Psoas muscle (tissue), 8 donors: Measurements from ENCODE around the gene SMARCAD1. TPM values are rescaled to one million over a fixed set of nuclear protein-coding genes. Genes with fewer than 3 reads are reported as not detected.
"Not testable (repeated sequence)": the region's sequence is repeated elsewhere in the genome, so short reads cannot be mapped to it uniquely, and the experiment has no call there.

Source experiments
- ATAC-seq, 4 donors: fragments of 200-7000 bp; cut with Tn5 transposase; one replicate each; pipeline ENCODE4 v1.9.1; 2020; ENCODE audit warnings: moderate library complexity in 3 of 4, mild to moderate bottlenecking in 2 of 4
- DNase-seq, 2 donors: peaks; one replicate each; pipeline ENCODE4 v3.0.0-alpha.2; 2020
- H3K27ac ChIP-seq: fragments of 200-600 bp; one replicate; pipeline ENCODE4 v1.8.0; 2022
- H3K27me3 ChIP-seq, 3 donors: fragments of 200-600 bp in 1 of 3; one replicate each; pipeline versions ENCODE4 v1.6.1 to v1.8.0; 2013 to 2022; ENCODE audit warnings: low read length in 2 of 3, mild to moderate bottlenecking in 2 of 3, moderate library complexity in 1 of 3; ENCODE audit not compliant: insufficient read depth in 3 of 3
- H3K36me3 ChIP-seq, 2 donors: fragments of 200-600 bp in 1 of 2; one replicate each; pipeline versions ENCODE4 v1.6.1 to v1.8.0; 2013 to 2022; ENCODE audit warnings: low read depth in 1 of 2, mild to moderate bottlenecking in 1 of 2, moderate library complexity in 1 of 2; ENCODE audit not compliant: insufficient read depth in 1 of 2
- H3K4me1 ChIP-seq: fragments of 200-600 bp; one replicate; pipeline ENCODE4 v1.8.0; 2022
- H3K4me3 ChIP-seq: fragments of 200-600 bp; one replicate; pipeline ENCODE4 v1.8.0; 2022; ENCODE audit warnings: mild to moderate bottlenecking
- H3K9me3 ChIP-seq: fragments of 200-600 bp; one replicate; pipeline ENCODE4 v1.8.0; 2022
- CTCF ChIP-seq: fragments of 200-600 bp; IDR thresholded peaks from one replicate; pipeline ENCODE4 v1.8.0; 2022; ENCODE audit warnings: antibody characterized with exemption
- WGBS, 3 donors: extraction: QIAGEN DNeasy Blood & Tissue Kit; methylation state at CpG; one replicate each; pipeline versions ENCODE4 v1.1.6 to v1.1.7; 2013; 5-methylcytosine and 5-hydroxymethylcytosine counted together
- intact Hi-C, 2 donors: fragments of 100-400 bp; cut with DNase I; formaldehyde crosslinking; loops; one replicate each; pipeline versions ENCODE4 v1.11.0 to v1.14.2; 2022
- polyA plus RNA-seq, 3 donors: library from polyadenylated mRNA; stranded (reverse); fragments of 200-250 nt; gene quantifications; one replicate each; pipeline ENCODE4 v1.2.3, GENCODE V29; 2013
- total RNA-seq, 4 donors: library from RNA; stranded (reverse); fragmentation: NEBNext Ultra II Directional in 2 of 4; extraction: Animal tissue kit (Norgen Biotek cat#: 25700) in 2 of 4; gene quantifications; one replicate each; pipeline versions ENCODE4 v1.2.1 to v1.2.4, GENCODE V29; 2021 to 2023
- donor health status: healthy with polysubstance abuse.
- donor health status: DM: no; HTN: no; CAD: no; lungs with moderate emphysema.
- donor health status: Bipolar disorder and iron deficiency.
- donor health status: healthy.
- donor health status: DM: yes; HTN: yes; CAD: no.
- donor health status: DM: no; HTN: no; CAD: no.
- donor health status: DM: no; HTN: no; CAD: no.
- donor health status: DM: yes; HTN: yes; CAD: no.

Gene SMARCAD1
- total and polyA plus RNA-seq, 7 donors = 5.0 to 10.5 (median 8.1) TPM

GRCh38 chr4:94284889-94285288 lies 77.2 kb downstream of the SMARCAD1 start:
- Histone ChIP-seq H3K27ac (no peak overlapping the region), H3K4me3 (no peak overlapping the region), H3K36me3 (peaks cover 0 to 83% of the 10 kb centered on the region in 2 donors), H3K9me3 (no peaks in the 10 kb centered on the region), H3K27me3 (no peaks in the 10 kb centered on the region), H3K4me1 (no peaks in the 10 kb centered on the region)
- DNase-seq (no peak), ATAC-seq (no peak)
- TF ChIP-seq CTCF = no peak
- WGBS, 3 donors = 81 to 93% (median 84%) methylated on average over 1 of the region's 1 CpG
- intact Hi-C loops = no loop called here

- Histone ChIP-seq H3K4me1 (no peaks in the 10 kb centered on the region), H3K27ac (no peak overlapping the region), H3K9me3 (no peaks in the 10 kb centered on the region), H3K27me3 (no peaks in the 10 kb centered on the region), H3K36me3 (peaks cover 0 to 80% of the 10 kb centered on the region in 2 donors), H3K4me3 (no peak overlapping the region)
- intact Hi-C loops = no loop called here
- ATAC-seq (no peak), DNase-seq (no peak)
- TF ChIP-seq CTCF = no peak
- 87 to 97% (median 95%) methylated on average over 4 of the region's 4 CpGs for WGBS, 3 donors
Observed at GRCh38 chr4:94285666-94286065, 78.0 kb downstream of the SMARCAD1 start.

GRCh38 chr4:94290245-94290644 lies 82.6 kb downstream of the SMARCAD1 start:
- H3K4me3 ChIP-seq = no peak overlapping the region
- ATAC-seq = no peak
- H3K9me3 ChIP-seq = no peaks in the 10 kb centered on the region
- 92 to 95% (median 94%) methylated on average over 2 of the region's 2 CpGs for WGBS, 3 donors
- H3K4me1 ChIP-seq = no peaks in the 10 kb centered on the region
- intact Hi-C loops = no loop called here
- no peaks in the 10 kb centered on the region for H3K27me3 ChIP-seq
- H3K27ac ChIP-seq = no peak overlapping the region
- H3K36me3 ChIP-seq = peaks cover 0 to 68% of the 10 kb centered on the region in 2 donors
- DNase-seq = no peak
- TF ChIP-seq CTCF = no peak

GRCh38 chr4:94293981-94294380 lies 86.3 kb downstream of the SMARCAD1 start:
- peaks cover 0 to 34% of the 10 kb centered on the region in 2 donors for H3K36me3 ChIP-seq
- H3K27me3 ChIP-seq, ATAC-seq, H3K9me3 ChIP-seq, DNase-seq, H3K4me1 ChIP-seq, intact Hi-C loops, H3K27ac ChIP-seq, H3K4me3 ChIP-seq: not testable (repeated sequence)
- WGBS, 3 donors = 94 to 97% (median 95%) methylated on average over 4 of the region's 4 CpGs

GRCh38 chr4:94295473-94295872 lies 87.8 kb downstream of the SMARCAD1 start:
- ATAC-seq, H3K9me3 ChIP-seq, H3K4me1 ChIP-seq, H3K27me3 ChIP-seq, H3K27ac ChIP-seq, intact Hi-C loops, H3K4me3 ChIP-seq, DNase-seq: not testable (repeated sequence)
- WGBS, 3 donors = 86 to 87% (median 86%) methylated on average over 6 of the region's 6 CpGs
- peaks cover 0 to 22% of the 10 kb centered on the region in 2 donors for H3K36me3 ChIP-seq

- no peak overlapping the region for H3K4me3 ChIP-seq
- H3K9me3 ChIP-seq = no peaks in the 10 kb centered on the region
- 74 to 86% (median 75%) methylated on average over 4 of the region's 4 CpGs for WGBS, 3 donors
- DNase-seq (no peak), ATAC-seq (no peak)
- no peak overlapping the region for H3K27ac ChIP-seq
- intact Hi-C loops = no loop called here
- no peak for TF ChIP-seq CTCF
- no peaks in the 10 kb centered on the region for H3K4me1 ChIP-seq
- no peaks in the 10 kb centered on the region for H3K36me3 ChIP-seq
- H3K27me3 ChIP-seq = no peaks in the 10 kb centered on the region
Observed at GRCh38 chr4:94298725-94299252, 91.1 kb downstream of the SMARCAD1 start.
